ENCODE results near the gene SYT6.

DNA sequence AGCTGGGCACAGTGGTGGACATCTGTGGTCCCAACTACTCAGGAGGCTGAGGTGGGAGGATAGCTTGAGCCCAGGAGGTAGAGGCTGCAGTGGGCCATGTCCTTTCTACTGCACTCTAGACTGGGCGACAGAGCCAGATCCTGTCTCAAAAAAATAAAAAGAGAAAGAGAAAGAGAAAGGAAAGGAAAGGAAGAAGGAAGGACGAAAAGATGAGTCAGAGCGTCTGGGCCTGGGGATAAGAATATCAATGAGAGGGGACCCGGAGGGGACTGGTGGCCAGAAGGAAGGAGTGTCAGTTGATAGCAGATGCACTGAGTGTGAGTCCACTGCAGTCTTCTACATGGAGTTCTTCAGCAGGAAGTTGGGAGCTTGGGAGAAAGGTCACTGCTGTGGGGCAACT lies 75.6 kb downstream of the SYT6 start:
- TF ChIP-seq, protein P1, sequence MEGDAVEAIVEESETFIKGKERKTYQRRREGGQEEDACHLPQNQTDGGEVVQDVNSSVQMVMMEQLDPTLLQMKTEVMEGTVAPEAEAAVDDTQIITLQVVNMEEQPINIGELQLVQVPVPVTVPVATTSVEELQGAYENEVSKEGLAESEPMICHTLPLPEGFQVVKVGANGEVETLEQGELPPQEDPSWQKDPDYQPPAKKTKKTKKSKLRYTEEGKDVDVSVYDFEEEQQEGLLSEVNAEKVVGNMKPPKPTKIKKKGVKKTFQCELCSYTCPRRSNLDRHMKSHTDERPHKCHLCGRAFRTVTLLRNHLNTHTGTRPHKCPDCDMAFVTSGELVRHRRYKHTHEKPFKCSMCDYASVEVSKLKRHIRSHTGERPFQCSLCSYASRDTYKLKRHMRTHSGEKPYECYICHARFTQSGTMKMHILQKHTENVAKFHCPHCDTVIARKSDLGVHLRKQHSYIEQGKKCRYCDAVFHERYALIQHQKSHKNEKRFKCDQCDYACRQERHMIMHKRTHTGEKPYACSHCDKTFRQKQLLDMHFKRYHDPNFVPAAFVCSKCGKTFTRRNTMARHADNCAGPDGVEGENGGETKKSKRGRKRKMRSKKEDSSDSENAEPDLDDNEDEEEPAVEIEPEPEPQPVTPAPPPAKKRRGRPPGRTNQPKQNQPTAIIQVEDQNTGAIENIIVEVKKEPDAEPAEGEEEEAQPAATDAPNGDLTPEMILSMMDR (IDR thresholded peaks at IDR 0.05), result no peak
- TF ChIP-seq POLR2A (IDR thresholded peaks at IDR 0.05), result no peak
